Esophagus squamous epithelium (tissue), 5 donors: Measurements from ENCODE around the gene TBCD. TPM values are rescaled to one million over a fixed set of nuclear protein-coding genes. Genes with fewer than 3 reads are reported as not detected.

Experiments used
- DNase-seq: peaks from one replicate; lab custom pipeline; 2025; lab: John Stamatoyannopoulos, UW
- H3K27ac ChIP-seq, 4 donors: fragments of 200-600 bp; sonication (generic); one replicate each; pipeline ENCODE4 v1.5.1; 2016 to 2019; ENCODE audit warnings: mild to moderate bottlenecking in 1 of 4
- H3K27me3 ChIP-seq, 4 donors: fragments of 200-600 bp; sonication (generic); 1 replicate in 3 of 4; 2 replicates in 1 of 4; pipeline versions ENCODE4 v1.5.1 to v1.6.0; 2017 to 2021; ENCODE audit warnings: antibody characterized with exemption in 1 of 4
- H3K36me3 ChIP-seq, 3 donors: fragments of 200-600 bp; sonication (generic); one replicate each; pipeline ENCODE4 v1.5.1; 2016 to 2019
- H3K4me1 ChIP-seq, 3 donors: fragments of 200-600 bp; sonication (generic); one replicate each; pipeline ENCODE4 v1.5.1; 2017 to 2019
- H3K4me3 ChIP-seq, 4 donors: fragments of 200-600 bp; sonication (generic); 1 replicate in 3 of 4; 2 replicates in 1 of 4; pipeline ENCODE4 v1.5.1; 2016 to 2019; ENCODE audit warnings: mild to moderate bottlenecking in 2 of 4, moderate library complexity in 1 of 4
- H3K9me3 ChIP-seq, 3 donors: fragments of 200-600 bp; sonication (generic); one replicate each; pipeline ENCODE4 v1.5.1; 2016 to 2019
- CTCF ChIP-seq, 6 experiments: fragments of 450-650 bp in 4 of 6; fragments of 200-600 bp in 2 of 6; sonication (generic) in 2 of 6; IDR thresholded peaks; one replicate each; pipeline ENCODE4 v1.5.1; 2016 to 2019; ENCODE audit warnings: antibody characterized with exemption in 6 of 6, mild to moderate bottlenecking in 4 of 6, moderate library complexity in 4 of 6
- POLR2A ChIP-seq, 4 donors: fragments of 450-650 bp; IDR thresholded peaks; one replicate each; pipeline ENCODE4 v1.6.1; 2017; ENCODE audit warnings: antibody characterized with exemption in 4 of 4, mild to moderate bottlenecking in 4 of 4, moderate library complexity in 3 of 4
- WGBS, 2 donors: methylation state at CpG; one replicate each; pipeline ENCODE4 v1.1.5; 2018; 5-methylcytosine and 5-hydroxymethylcytosine counted together
- intact Hi-C: fragments of 100-400 bp; cut with DNase I; formaldehyde crosslinking; loops from one replicate; pipeline ENCODE4 v1.15.0; 2022
- total RNA-seq, 4 donors: library from RNA; depleted of rRNA; stranded (reverse); fragments of >200 nt; gene quantifications; one replicate each; pipeline ENCODE4 v1.1.0, GENCODE V29; 2016
- donor health status: DM: yes; HTN: yes; CAD: no.

The TBCD gene
- total RNA-seq, 4 donors from 2014 or later, result 38.8 to 58.3 (median 55.0) TPM

- Histone ChIP-seq H3K36me3 (peaks cover 0 to 11% (median 0%) of the 10 kb centered on the region in 3 donors), H3K9me3 (no peaks in the 10 kb centered on the region), H3K27ac (no peak overlapping the region), H3K4me3 (no peak overlapping the region), H3K4me1 (peaks cover 29 to 98% (median 37%) of the 10 kb centered on the region in 3 donors), H3K27me3 (no peaks in the 10 kb centered on the region)
- TF ChIP-seq CTCF (IDR thresholded peaks at IDR 0.05) (no peak), POLR2A (IDR thresholded peaks at IDR 0.05) (no peak)
- WGBS, 2 donors, result 96 to 97% methylated on average over 10 to 12 of the region's 15 CpGs
- DNase-seq, result no peak
- intact Hi-C loops, result loop anchor here (5.0 kb wide), 1 partner anchor 42 kb away; no protein-coding TSS in a partner anchor
Observed at GRCh38 chr17:82879241-82879640, 127.4 kb downstream of the TBCD start.

GRCh38 chr17:82880620-82881323 lies 128.9 kb downstream of the TBCD start:
- TF ChIP-seq CTCF (IDR thresholded peaks at IDR 0.05) (no peak), POLR2A (IDR thresholded peaks at IDR 0.05) (no peak)
- Histone ChIP-seq H3K9me3 (no peaks in the 10 kb centered on the region), H3K36me3 (peaks cover 0 to 20% (median 0%) of the 10 kb centered on the region in 3 donors), H3K4me1 (peaks cover 28 to 98% (median 37%) of the 10 kb centered on the region in 3 donors), H3K4me3 (no peak overlapping the region), H3K27me3 (no peaks in the 10 kb centered on the region), H3K27ac (peak overlapping the region in 3 of 4 donors; percentile 57 to 77 (median 68))
- DNase-seq, result no peak
- 90 to 92% methylated on average over 2 to 13 of the region's 25 CpGs for WGBS, 2 donors
- intact Hi-C loops, result no loop called here

GRCh38 chr17:82881324-82881823 lies 129.5 kb downstream of the TBCD start:
- Histone ChIP-seq H3K27ac (peak overlapping the region; percentile 16 to 77 (median 62)), H3K27me3 (no peaks in the 10 kb centered on the region)
- no peak for DNase-seq

GRCh38 chr17:82881900-82882714 lies 130.2 kb downstream of the TBCD start:
- 60 to 87% methylated on average over 8 of the region's 17 CpGs for WGBS, 2 donors
- Histone ChIP-seq H3K27me3 (no peaks in the 10 kb centered on the region), H3K4me3 (no peak overlapping the region), H3K4me1 (peaks cover 26 to 91% (median 32%) of the 10 kb centered on the region in 3 donors), H3K27ac (peak overlapping the region; percentile 16 to 80 (median 72)), H3K36me3 (peaks cover 0 to 22% (median 0%) of the 10 kb centered on the region in 3 donors), H3K9me3 (no peaks in the 10 kb centered on the region)
- DNase-seq, result no peak
- intact Hi-C loops, result no loop called here
- TF ChIP-seq POLR2A (IDR thresholded peaks at IDR 0.05) (peak in 1 of 4 donors; percentile 7), CTCF (IDR thresholded peaks at IDR 0.05) (peak in 1 of 6 experiments; percentile 3)

More at GRCh38 chr17:82881324-82881823, 129.5 kb downstream of the TBCD start:
- peaks cover 0 to 20% (median 0%) of the 10 kb centered on the region in 3 donors for H3K36me3 ChIP-seq
- TF ChIP-seq CTCF (IDR thresholded peaks at IDR 0.05) (no peak), POLR2A (IDR thresholded peaks at IDR 0.05) (no peak)
- 87 to 93% methylated on average over 8 to 19 of the region's 21 CpGs for WGBS, 2 donors
- H3K4me3 ChIP-seq, result no peak overlapping the region
- H3K9me3 ChIP-seq, result no peaks in the 10 kb centered on the region
- H3K4me1 ChIP-seq, result peaks cover 32 to 98% (median 37%) of the 10 kb centered on the region in 3 donors
- intact Hi-C loops, result no loop called here
